Hematopoietic multipotent progenitor cell treated with erythropoietin and hydrocortisone succinate and interleukin-3 and kit ligand, for 15 days (in vitro differentiated cells): ENCODE measurements around the gene MED14.
"Not testable (repeated sequence)": the region's sequence is repeated elsewhere in the genome, so short reads cannot be mapped to it uniquely, and the experiment has no call there.

Experiments
- DNase-seq: peaks from one replicate; pipeline ENCODE4 v3.0.0-alpha.2; 2015; ENCODE audit warnings: low spot score

The MED14 gene

DNA sequence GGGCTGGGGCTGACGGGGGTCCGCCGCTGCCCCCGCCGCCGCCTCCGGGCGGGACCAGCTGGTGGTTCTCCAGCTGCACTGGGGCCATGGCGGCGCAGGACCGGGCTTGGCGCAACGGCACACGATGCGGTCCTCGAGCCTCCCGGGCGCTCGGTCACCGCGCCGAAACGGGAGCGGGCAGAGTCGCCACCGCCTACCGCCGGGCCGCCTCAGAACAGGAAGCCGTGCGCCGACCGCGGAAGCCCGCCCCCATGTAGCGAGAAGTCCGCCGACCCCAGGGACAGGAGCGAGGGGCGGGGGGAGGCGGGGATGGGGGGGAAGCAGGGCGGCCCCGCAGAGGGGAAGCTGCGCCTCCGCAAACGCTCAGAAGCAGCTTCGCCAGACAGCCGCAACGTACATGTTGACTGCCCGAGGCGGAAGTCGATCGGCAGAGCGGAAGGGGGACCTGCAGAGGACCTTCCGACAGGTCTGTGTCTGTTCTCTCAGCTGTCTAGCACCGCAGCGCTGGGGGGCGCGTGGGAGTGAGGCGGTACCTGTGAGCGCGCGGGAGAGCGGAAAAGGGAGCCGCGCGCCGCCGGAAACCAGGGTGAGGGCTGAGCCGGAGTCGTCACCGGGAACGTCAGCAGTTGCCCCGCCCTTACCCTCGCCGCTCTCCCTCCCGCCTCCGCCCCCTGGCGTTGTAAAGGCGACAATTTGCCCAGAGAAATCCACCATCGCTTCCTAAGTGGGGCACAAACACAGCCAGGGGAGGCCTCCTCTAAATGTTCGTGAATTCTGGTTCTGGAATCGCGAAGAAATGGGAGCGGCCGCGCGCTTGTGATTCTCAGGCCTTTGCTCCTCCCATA is at the start of gene MED14:
Gene MED14 (minus strand): TSS at position 218 of the 845 bp plus-strand sequence. CDS start 130 bp downstream, at position 88.
- peak; percentile 87 for DNase-seq

DNA sequence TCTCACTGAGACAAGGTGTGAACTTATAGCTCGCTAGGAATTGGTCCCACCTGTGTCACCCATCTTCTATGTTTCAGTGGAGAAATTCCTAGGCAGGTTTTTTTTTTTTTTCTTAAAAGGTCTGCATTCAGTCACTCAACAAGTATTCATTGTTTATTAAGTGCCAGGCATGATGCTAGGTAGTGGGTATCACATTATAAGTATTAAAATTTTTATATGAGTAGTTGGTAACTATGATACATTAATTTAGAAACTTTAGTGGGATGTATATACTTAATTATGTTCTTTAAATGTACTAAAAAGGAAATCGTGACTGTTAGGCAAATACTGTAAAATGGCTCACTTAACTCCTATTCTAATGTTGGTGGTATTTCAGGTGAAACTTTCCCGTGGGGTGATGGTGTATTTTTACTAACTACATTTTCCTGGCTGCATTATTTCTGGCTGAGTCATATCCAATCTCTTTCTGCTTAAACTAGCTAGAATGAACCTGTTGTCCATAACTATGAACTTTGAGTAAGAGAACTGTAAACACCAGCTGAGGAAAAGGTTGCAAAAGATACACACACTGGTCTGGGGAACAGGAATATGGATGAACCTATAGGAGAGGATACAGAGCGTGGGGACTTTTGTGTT is 49.3 kb upstream of the MED14 start:
- DNase-seq = no peak

DNA sequence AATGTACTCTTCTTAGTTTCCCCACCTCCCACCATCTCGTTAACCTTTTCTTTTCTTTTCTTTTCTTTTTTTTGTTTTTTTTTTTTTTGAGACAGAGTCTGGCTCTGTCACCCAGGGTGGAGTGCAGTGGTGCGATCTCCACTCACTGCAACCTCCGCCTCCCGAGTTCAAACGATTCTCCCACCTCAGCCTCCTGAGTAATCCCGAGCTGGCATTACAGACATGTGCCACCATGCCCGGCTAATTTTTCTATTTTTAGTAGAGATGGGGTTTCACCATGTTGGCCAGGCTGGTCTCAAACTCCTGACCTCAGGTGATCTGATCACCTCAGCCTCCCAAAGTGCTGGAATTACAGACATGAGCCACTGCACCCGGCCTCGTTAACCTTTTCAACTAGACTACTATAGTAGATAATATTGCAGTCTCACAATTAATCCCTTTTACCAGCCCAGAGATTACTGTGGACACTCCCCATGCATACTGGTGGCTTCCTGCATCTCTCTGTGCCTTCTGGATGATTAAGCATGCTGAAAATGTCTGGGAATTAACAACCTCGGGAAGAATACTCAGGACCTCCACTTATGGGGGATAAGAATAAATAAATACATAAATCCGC is 47.4 kb upstream of the MED14 start:
- not testable (repeated sequence) for DNase-seq

DNA sequence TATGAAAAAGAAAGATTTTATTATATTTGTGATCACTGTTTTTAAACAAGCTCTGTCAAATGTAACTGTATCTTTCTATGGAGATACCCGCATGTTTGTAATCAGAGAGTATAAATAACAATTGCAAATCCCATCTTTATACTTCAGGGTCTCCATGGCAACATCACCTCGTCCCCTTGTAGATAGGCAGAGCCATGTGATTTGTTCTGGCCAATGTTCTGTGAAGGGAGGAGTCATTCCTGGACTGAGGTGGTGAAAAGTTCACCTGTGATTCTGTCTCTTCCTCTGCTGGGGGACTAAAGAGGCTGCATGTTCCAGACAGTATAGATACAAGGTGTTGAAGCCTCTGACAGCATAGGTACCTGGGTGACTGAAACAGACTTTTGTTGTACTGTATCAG is 45.6 kb upstream of the MED14 start:
- no peak for DNase-seq

- DNase-seq = no peak
Observed at GRCh38 chrX:40780082-40780481, 44.7 kb upstream of the MED14 start.

DNA sequence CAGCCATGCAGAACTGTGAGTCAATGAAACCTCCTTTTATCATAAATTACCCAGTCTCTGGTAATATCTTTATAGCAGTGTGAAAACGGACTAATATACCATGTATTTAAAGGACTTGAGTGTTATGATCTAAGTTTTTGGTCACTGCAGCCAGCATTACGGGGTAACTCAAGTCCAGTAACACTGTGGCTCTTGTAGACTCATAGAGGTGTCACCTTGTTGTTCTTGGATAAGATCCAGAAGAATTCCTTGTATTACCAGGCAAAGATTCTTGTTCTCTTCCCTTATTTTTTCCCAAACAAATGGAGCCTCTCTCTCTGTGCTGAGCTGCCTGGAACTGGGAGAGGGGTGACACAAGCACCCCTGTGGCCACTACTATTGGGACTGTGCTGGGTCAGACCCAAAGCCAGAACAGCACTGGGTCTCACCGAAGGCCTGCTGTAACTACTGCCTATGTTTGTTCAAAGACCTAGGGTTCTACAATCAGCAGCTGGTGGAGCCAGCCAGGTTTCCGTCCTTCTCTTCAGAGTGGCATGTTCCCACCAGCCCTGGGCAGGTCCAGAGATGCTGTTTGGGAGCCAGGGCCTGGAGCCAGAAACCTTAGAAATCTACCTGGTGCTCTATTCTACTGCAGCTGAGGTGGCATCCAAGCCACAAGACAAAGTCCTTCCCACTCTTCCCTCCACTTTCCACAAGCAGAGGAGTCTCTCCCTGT is 43.7 kb upstream of the MED14 start:
- DNase-seq = no peak

- DNase-seq = no peak
Observed at GRCh38 chrX:40773809-40774208, 38.5 kb upstream of the MED14 start.

GRCh38 chrX:40773188-40773587 is 37.8 kb upstream of the MED14 start:
- no peak for DNase-seq

GRCh38 chrX:40772290-40772689 is 36.9 kb upstream of the MED14 start:
- no peak for DNase-seq

DNA sequence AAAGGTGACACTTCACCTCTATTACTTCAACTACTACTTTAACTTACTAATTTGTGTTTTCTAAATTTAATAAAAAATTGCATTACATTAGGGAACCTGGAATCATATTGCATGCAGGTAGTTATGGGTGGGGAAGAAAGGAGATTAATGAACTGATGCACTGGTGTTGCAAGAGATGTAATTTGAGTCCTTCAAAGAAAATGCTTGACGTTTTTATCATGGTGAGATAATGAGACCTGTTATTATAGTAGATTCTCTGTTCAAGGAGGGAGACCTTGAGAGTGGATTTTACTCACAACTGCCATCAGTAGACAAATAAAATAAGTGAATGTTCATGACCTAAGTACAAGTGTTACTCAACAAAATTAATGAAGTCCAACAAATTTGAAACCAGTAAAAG is 26.4 kb upstream of the MED14 start:
- no peak for DNase-seq

DNA sequence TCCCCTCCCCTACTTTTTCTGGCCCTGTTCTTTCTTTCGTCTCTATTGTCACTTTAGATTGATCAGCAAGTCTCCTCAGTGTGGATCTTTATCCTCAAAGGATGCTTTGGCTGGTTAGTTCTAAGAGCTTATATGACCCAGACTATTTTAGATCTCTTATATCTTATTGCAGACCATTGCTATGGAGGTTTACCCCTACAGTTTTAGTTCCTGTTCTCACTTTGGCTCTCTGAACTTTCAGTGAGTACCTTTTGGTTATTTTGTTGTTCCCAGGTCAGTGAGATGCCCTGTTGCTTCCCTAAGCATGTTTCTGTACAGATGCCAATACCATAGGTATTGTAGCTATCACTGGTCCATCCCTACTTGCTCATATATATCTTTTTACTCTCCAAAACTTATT is 24.0 kb upstream of the MED14 start:
- DNase-seq = no peak

GRCh38 chrX:40757058-40757457 is 21.7 kb upstream of the MED14 start:
- no peak for DNase-seq

DNA sequence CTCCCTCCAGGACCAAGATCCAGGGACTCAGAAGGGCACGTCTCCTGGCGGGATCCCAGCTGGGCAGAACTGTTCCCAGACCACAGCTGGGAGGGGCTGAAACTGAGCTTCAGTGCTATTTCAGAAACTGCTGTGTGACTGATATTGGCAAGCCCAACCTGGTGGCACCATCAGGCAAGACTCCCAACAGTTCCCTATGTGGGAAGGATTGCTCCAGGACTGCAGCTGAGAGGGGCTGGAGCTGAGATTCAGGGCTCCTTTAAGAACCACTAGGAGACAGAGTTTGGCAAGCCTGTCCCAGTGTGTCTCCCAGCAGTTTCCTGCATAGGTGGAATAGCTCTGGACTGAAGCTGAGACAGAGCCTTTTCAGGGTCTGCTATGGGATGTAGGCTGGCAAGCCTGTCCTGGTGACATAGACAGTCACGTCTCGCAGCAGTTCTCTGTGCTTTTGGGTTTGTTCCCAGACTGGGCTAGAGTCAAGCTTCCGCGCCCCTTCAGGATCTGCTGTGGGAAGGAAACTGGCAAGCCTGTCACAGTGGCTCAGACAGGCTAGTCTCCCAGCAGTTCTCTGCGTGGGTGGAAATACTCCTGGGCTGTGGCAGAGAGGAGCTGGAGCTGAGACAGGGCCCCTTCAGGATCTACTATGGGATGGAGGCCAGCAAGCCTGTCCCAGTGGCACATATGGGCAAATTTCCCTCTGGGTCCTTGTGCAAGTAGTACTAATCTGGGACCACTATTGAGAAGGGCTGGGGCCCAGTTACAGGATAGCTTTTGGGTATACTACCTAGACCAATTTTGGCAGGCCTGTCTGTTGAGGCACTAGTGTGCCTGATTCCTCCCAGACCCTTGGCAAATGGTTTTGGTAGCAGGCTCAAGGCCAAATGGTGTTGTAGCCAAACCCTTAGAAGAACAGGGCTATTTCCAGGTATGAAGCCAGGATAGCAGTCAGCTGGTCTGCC is 20.2 kb upstream of the MED14 start:
- no peak for DNase-seq

- DNase-seq = no peak
Observed at GRCh38 chrX:40749681-40750494, 14.5 kb upstream of the MED14 start.

- DNase-seq = no peak
Observed at GRCh38 chrX:40748977-40749376, 13.6 kb upstream of the MED14 start.

DNA sequence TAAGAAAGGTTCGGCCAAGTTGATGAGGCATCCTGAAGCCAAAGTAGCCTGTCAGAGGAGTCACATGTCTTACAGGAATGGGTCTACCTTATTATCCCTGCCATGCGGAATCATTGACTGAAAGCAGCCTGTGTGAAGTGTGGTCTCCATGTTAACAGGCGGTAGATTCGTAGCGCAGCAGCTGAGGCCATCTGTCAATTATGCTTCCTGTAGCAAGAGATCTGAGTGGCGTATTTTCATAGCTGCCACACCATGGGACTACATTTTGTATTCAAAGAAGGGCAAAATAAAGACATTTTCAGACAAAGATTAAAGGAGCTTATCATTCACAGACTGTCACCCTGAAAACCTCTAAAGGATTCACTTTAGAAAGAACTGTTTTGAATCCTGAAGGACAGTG is 11.2 kb upstream of the MED14 start:
- no peak for DNase-seq

- DNase-seq = no peak
Observed at GRCh38 chrX:40736170-40736505, 796 bp upstream of the MED14 start.

DNA sequence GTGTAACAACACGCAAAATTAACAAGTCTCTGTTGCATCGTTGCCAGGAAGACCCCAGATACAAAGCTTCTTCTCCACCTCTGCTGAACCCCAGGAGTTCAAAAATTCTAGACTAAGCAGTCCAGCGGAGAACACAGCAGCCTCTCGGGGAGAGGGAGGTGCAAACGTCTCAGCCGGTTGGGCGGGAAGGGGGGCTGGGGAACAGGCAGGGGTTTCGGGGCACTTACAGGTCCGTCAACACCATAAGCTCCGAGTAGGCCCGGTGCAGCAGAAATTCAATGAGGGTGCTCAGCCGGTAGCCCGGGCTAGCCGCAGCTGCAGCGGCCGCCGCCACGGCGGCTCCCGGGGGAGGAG is 394 bp downstream of the MED14 start:
- peak; percentile 4 for DNase-seq

DNA sequence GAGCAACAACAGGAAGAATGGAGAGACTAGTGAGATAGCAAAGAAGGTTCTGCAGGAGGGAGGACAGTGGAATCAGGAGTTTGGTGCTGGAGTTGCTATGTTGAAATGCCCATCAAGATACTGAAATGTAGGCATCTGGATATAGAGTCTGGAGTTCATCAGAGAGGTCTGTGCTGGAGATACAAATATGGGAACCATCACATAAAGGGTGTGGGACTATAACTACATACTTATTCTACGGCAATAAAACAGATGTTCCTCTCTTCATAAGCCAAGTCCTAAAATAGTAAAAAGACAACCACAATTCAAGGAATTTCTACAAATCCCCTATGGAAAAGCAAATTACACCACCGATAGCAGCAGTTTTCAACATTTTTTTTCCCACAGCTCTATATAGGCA is 1.6 kb downstream of the MED14 start:
- no peak for DNase-seq

GRCh38 chrX:40732499-40732898 is 2.8 kb downstream of the MED14 start:
- DNase-seq = not testable (repeated sequence)
